GM12865 (cell line): ENCODE results near the gene TMEM248.
A peak's percentile ranks its signal among the peaks of the same experiment; 100 is the strongest.
"Not testable (repeated sequence)": the region's sequence is repeated elsewhere in the genome, so short reads cannot be mapped to it uniquely, and the experiment has no call there.

Experiments used
- DNase-seq: peaks from one replicate; pipeline ENCODE4 v3.0.0; 2010; ENCODE audit warnings: low read depth
- H3K4me3 ChIP-seq: 2 replicates; pipeline ENCODE4 v1.5.1; 2011; ENCODE audit warnings: mild to moderate bottlenecking, low read depth, low read length, control low read depth
- TF ChIP-seq, protein P1 (sequence below): IDR thresholded peaks from 2 replicates; pipeline ENCODE4 v1.5.1; 2011; ENCODE audit warnings: low read length, control low read depth, low read depth, inconsistent platforms; ENCODE audit not compliant: insufficient read depth; ENCODE audit errors: missing control alignments

The TMEM248 gene

DNA sequence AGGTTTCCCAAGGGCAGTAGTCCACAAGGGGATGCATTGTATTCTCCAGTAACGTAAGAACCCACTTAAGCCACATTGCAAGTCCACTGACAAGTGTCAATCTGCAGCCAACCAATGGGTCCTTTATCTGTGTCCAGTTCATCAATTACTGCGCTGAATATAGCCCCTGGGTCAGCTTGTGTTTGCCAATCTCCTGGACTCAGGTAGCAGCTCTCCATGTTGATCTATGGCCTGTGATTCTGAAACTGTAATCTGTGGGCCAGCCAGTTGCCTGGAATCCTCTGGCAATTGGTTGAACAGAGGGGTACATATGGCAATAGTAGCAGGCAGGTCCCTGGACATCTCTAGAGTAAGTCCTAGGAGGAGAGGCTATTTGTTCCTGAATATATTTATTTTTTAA lies 8.8 kb upstream of the TMEM248 start:
- TF ChIP-seq, protein P1, sequence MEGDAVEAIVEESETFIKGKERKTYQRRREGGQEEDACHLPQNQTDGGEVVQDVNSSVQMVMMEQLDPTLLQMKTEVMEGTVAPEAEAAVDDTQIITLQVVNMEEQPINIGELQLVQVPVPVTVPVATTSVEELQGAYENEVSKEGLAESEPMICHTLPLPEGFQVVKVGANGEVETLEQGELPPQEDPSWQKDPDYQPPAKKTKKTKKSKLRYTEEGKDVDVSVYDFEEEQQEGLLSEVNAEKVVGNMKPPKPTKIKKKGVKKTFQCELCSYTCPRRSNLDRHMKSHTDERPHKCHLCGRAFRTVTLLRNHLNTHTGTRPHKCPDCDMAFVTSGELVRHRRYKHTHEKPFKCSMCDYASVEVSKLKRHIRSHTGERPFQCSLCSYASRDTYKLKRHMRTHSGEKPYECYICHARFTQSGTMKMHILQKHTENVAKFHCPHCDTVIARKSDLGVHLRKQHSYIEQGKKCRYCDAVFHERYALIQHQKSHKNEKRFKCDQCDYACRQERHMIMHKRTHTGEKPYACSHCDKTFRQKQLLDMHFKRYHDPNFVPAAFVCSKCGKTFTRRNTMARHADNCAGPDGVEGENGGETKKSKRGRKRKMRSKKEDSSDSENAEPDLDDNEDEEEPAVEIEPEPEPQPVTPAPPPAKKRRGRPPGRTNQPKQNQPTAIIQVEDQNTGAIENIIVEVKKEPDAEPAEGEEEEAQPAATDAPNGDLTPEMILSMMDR = no peak
- no peak for DNase-seq
- no peak overlapping the region for H3K4me3 ChIP-seq

DNA sequence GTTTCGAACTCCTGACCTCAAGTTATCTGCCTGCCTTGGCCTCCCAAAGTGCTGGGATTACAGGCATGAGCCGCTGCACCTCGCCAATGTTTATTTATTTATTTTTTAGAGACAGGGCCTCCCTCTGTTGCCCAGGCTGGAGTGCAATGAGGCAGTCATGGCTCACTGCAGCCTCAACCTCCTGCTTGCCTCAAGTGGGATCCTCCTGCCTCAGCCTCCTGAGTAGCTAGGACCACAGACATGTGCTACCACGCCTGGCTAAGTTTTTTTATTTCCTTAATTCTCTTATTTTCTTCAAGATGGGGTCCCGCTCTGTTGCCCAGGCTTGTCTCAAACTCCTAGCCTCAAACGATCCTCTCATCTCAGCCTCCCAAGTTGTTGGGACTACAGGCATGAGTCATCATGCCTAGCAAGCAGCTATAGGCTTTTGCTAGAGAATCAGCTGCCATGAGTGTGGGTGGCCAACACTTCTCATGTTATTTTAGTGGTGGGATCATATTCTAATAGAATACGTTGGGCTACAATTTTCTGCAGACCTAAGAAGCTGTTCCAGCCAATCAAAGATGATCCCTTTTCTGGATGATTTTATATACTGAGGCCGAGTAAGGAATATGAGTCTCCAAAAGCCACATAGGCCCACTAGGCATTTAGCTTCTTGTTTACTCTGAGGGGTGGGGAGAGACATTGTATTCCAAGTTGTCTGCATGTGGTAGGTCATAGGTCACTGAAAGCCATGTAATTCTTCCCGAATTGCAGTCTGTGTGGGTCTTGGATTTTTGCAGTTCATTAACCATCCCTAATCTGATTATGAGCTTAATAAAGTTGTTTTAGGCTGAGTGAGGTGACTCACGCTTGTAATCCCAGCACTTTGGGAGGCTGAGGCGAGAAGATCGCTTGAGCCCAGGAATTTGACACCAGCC lies 7.6 kb upstream of the TMEM248 start:
- TF ChIP-seq, protein P1 = no peak
- no peak overlapping the region for H3K4me3 ChIP-seq
- DNase-seq = no peak

GRCh38 chr7:66917904-66918303 lies 3.1 kb upstream of the TMEM248 start:
- H3K4me3 ChIP-seq, DNase-seq: not testable (repeated sequence)

GRCh38 chr7:66919304-66919703 lies 1.7 kb upstream of the TMEM248 start:
- no peak overlapping the region for H3K4me3 ChIP-seq
- no peak for DNase-seq
- TF ChIP-seq, protein P1 = no peak

DNA sequence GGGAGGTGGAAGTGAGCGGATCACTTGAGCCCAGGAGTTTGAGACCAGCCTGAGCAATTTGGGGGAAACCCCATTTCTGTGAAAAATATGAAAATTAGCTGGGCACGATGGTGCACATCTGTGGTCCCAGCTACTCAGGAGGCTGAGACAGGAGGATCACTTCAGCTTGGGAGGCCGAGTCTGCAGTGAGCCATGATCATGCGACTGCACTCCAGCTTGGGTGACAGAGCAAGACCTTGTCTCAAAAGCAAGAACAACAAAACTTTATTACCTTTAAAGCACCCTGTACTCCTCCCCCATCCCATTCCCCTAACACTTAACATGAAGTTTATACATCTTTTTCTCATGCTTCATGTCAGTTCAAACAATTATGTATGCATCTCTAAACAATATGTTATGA lies 1.3 kb upstream of the TMEM248 start:
- TF ChIP-seq, protein P1 = no peak
- H3K4me3 ChIP-seq = no peak overlapping the region
- DNase-seq = no peak

- DNase-seq = no peak
- peak overlapping the region; percentile 64 for H3K4me3 ChIP-seq
- TF ChIP-seq, protein P1 = no peak
These were observed 769 bp upstream of the TMEM248 start for GRCh38 chr7:66920256-66920655.

DNA sequence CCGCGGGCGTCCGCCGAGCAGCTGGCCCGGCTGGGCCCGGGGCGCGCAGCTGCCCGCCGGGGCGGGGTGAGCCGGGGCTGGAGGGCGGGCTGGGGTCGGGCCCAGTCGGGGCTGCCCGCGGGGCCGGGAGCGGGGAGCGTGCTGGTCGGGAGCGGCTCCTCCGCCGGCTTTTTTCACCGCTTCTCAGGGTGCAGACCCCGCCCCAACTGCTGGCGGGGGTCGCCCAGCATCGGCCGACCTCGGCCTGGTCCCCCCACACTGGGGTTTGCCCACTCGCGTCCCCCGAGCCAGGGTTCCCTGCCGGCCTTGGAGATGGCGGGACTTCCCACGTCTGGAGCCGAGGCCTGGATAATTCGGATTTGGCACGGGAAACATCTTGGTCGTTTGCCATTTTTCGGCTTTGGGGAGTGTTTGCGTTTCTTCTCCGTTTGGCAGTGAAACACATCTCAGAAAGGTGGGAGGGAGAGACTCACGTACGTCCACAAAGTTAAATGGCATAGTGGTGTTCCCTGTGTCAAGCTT lies 432 bp downstream of the TMEM248 start:
- peak overlapping the region; percentile 64 for H3K4me3 ChIP-seq
- no peak for DNase-seq
- TF ChIP-seq, protein P1 = no peak
